GM18499 (cell line): ENCODE data around the gene NCKAP5L.
"Not testable (repeated sequence)": the region's sequence is repeated elsewhere in the genome, so short reads cannot be mapped to it uniquely, and the experiment has no call there.

ENCODE experiments used
- ATAC-seq: cut with Tn5 transposase; IDR thresholded peaks from one replicate; pipeline ENCODE4 v1.9.1; 2021; ENCODE audit warnings: moderate number of reproducible peaks; ENCODE audit not compliant: insufficient read depth, unreplicated experiment

The NCKAP5L gene

GRCh38 chr12:49866859-49867569, 38.8 kb upstream of the NCKAP5L start:
- no peak for ATAC-seq

- no peak for ATAC-seq
These were observed 37.5 kb upstream of the NCKAP5L start for GRCh38 chr12:49865782-49866135.

GRCh38 chr12:49865109-49865781, 37.0 kb upstream of the NCKAP5L start:
- no peak for ATAC-seq

GRCh38 chr12:49864798-49865090, 36.5 kb upstream of the NCKAP5L start:
- no peak for ATAC-seq

GRCh38 chr12:49863946-49864797, 36.0 kb upstream of the NCKAP5L start:
- no peak for ATAC-seq

GRCh38 chr12:49860921-49861320, 32.7 kb upstream of the NCKAP5L start:
- not testable (repeated sequence) for ATAC-seq

GRCh38 chr12:49855890-49856289, 27.7 kb upstream of the NCKAP5L start:
- ATAC-seq, result not testable (repeated sequence)

GRCh38 chr12:49854976-49855375, 26.8 kb upstream of the NCKAP5L start:
- no peak for ATAC-seq

- no peak for ATAC-seq
These were observed 25.5 kb upstream of the NCKAP5L start for GRCh38 chr12:49853671-49854070.

GRCh38 chr12:49847161-49847560, 18.9 kb upstream of the NCKAP5L start:
- ATAC-seq, result no peak

GRCh38 chr12:49846032-49846431, 17.8 kb upstream of the NCKAP5L start:
- no peak for ATAC-seq

- ATAC-seq, result no peak
These were observed 15.7 kb upstream of the NCKAP5L start for GRCh38 chr12:49843876-49844437.

- no peak for ATAC-seq
These were observed 15.2 kb upstream of the NCKAP5L start for GRCh38 chr12:49843411-49843810.

GRCh38 chr12:49842519-49843352, 14.5 kb upstream of the NCKAP5L start, which contains the start of gene BCDIN3D:
Gene BCDIN3D, minus strand, starts transcription at chr12:49843106. Its CDS starts 19 bp downstream, at chr12:49843087.
- ATAC-seq, result peak; percentile 34

- ATAC-seq, result no peak
These were observed 10.9 kb upstream of the NCKAP5L start for GRCh38 chr12:49838973-49839633.

GRCh38 chr12:49832836-49833421, 4.7 kb upstream of the NCKAP5L start:
- ATAC-seq, result no peak

GRCh38 chr12:49831717-49832116, 3.5 kb upstream of the NCKAP5L start:
- ATAC-seq, result no peak

- no peak for ATAC-seq
These were observed 663 bp downstream of the NCKAP5L start for GRCh38 chr12:49827401-49828099.

- ATAC-seq, result no peak
These were observed 1.2 kb downstream of the NCKAP5L start for GRCh38 chr12:49827051-49827400.
